Mesothelial cell of epicardium (in vitro differentiated cells): ENCODE results near the gene GPR39. TPM values are rescaled to one million over a fixed set of nuclear protein-coding genes. Genes with fewer than 3 reads are reported as not detected.

Experiments
- DNase-seq, 2 experiments: peaks; one replicate each; pipeline ENCODE4 v3.0.0; 2021; ENCODE audit warnings: low spot score in 2 of 2; ENCODE audit not compliant: unreplicated experiment in 2 of 2
- H3K27ac Mint-ChIP-seq: 2 replicates; pipeline ENCODE4 v1.8.0; 2021; ENCODE audit warnings: mixed read lengths
- H3K27me3 Mint-ChIP-seq: 2 replicates; pipeline ENCODE4 v1.8.0; 2021; ENCODE audit warnings: low read depth, mixed read lengths
- H3K36me3 Mint-ChIP-seq: 2 replicates; pipeline ENCODE4 v1.8.0; 2021; ENCODE audit warnings: mixed read lengths
- H3K4me1 Mint-ChIP-seq: 2 replicates; pipeline ENCODE4 v1.8.0; 2021; ENCODE audit warnings: mixed read lengths
- H3K4me3 Mint-ChIP-seq: 2 replicates; pipeline ENCODE4 v1.8.0; 2021; ENCODE audit warnings: mild to moderate bottlenecking, moderate library complexity, mixed read lengths
- H3K9me3 Mint-ChIP-seq: 2 replicates; pipeline ENCODE4 v1.8.0; 2021; ENCODE audit warnings: mixed read lengths
- total RNA-seq: library from RNA; stranded (reverse); gene quantifications from 3 replicates; pipeline ENCODE4 v1.2.1, GENCODE V29; 2021
- TF ChIP-seq, protein P1 (sequence below): fragments of 200-600 bp; sonication (generic); IDR thresholded peaks from one replicate; pipeline ENCODE4 v1.5.0; 2021; ENCODE audit warnings: antibody characterized with exemption; ENCODE audit not compliant: unreplicated experiment

The GPR39 gene
- total RNA-seq, 1 donor from 2014 or later, result 0.31 TPM

DNA sequence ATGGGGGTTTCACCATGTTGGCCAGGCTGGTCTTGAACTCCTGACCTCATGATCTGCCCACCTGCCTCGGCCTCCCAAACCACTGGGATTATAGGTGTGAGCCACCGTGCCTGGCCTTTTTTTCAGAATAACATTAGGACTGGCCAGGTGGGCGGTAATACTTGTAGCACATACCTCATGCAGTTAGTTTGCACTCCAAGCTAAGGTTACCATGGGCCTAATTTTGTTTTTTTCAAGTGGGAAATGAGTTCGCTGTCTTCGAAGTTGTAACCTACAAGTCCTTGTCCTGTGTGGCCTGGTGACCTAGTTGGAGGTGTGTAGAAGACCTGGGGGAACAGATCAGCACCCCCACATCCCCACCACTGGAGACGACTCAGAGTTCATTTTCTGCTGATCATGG lies 178.6 kb downstream of the GPR39 start:
- no peak overlapping the region for H3K27ac Mint-ChIP-seq
- peaks cover 42% of the 10 kb centered on the region for H3K27me3 Mint-ChIP-seq
- H3K4me1 Mint-ChIP-seq, result no peaks in the 10 kb centered on the region
- TF ChIP-seq, protein P1, sequence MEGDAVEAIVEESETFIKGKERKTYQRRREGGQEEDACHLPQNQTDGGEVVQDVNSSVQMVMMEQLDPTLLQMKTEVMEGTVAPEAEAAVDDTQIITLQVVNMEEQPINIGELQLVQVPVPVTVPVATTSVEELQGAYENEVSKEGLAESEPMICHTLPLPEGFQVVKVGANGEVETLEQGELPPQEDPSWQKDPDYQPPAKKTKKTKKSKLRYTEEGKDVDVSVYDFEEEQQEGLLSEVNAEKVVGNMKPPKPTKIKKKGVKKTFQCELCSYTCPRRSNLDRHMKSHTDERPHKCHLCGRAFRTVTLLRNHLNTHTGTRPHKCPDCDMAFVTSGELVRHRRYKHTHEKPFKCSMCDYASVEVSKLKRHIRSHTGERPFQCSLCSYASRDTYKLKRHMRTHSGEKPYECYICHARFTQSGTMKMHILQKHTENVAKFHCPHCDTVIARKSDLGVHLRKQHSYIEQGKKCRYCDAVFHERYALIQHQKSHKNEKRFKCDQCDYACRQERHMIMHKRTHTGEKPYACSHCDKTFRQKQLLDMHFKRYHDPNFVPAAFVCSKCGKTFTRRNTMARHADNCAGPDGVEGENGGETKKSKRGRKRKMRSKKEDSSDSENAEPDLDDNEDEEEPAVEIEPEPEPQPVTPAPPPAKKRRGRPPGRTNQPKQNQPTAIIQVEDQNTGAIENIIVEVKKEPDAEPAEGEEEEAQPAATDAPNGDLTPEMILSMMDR, result no peak
- DNase-seq, result no peak
- H3K9me3 Mint-ChIP-seq, result no peaks in the 10 kb centered on the region
- H3K4me3 Mint-ChIP-seq, result no peak overlapping the region
- H3K36me3 Mint-ChIP-seq, result no peaks in the 10 kb centered on the region

DNA sequence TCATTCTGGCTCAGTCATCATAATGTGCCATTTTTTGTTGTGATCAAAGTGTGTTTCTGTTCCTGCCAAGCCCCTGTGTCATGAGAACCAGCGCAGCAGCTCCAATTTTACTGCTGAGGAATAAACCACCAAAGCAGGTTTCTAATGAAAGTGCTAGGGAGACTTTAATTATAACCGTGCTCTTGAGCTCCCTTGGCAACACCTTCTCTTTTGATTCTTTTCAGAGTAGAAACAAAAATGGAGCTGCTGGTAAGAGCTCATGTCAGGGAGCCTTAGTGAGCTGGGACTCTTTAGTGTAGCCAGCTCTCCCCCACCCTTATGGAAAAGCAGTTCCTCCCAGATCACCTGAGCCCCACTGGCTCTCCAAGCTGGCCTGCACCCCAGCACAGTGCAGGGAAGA lies 179.1 kb downstream of the GPR39 start:
- no peak overlapping the region for H3K4me3 Mint-ChIP-seq
- TF ChIP-seq, protein P1, result no peak
- no peaks in the 10 kb centered on the region for H3K36me3 Mint-ChIP-seq
- peaks cover 45% of the 10 kb centered on the region for H3K27me3 Mint-ChIP-seq
- H3K9me3 Mint-ChIP-seq, result no peaks in the 10 kb centered on the region
- H3K4me1 Mint-ChIP-seq, result no peaks in the 10 kb centered on the region
- no peak overlapping the region for H3K27ac Mint-ChIP-seq
- DNase-seq, result no peak

DNA sequence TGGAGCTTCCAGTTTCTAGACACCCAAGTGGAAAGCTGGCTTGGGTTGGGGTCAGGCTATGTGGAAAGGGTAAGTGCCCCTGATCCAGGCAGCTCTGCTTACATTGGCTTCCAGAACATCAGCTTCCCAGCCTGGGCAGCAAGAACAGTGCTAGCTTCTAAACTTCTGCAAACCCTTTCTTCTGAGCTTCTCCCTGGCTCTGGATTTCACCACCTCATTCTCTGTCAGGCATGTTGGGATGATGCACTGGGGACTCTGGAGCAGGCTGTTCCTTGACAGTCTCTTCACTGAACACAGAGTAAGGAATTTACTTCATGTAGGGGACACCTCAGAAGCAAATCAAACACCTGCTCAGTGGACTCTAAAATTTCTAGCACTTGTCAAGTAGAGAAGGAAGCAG lies 180.6 kb downstream of the GPR39 start:
- DNase-seq, result no peak

DNA sequence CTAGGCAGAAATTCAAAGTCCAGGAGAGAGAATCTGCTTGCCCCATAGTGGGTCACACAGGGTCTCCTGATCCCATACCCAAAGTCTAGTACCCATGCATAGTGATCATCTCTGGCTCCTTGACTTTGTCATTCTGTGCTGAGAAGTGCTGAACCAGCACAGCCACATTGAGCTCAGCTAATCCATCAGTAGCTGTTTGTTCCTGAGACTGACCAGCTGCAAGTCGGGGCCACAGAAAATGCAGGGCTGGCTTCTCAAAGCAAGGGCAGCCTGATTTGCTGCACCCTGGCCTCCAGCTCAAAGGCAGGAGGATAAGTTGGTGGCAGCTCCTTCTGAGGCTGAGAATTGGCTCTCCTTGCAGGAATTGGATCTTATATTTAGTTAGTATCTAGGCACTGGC lies 181.2 kb downstream of the GPR39 start:
- H3K9me3 Mint-ChIP-seq, result no peaks in the 10 kb centered on the region
- no peaks in the 10 kb centered on the region for H3K4me1 Mint-ChIP-seq
- H3K36me3 Mint-ChIP-seq, result no peaks in the 10 kb centered on the region
- no peak overlapping the region for H3K27ac Mint-ChIP-seq
- peaks cover 57% of the 10 kb centered on the region for H3K27me3 Mint-ChIP-seq
- TF ChIP-seq, protein P1, result no peak
- no peak for DNase-seq
- H3K4me3 Mint-ChIP-seq, result no peak overlapping the region

More for the DNA sequence above, 180.6 kb downstream of the GPR39 start:
- Mint-ChIP-seq H3K4me1 (no peaks in the 10 kb centered on the region), H3K36me3 (no peaks in the 10 kb centered on the region), H3K27ac (no peak overlapping the region), H3K4me3 (no peak overlapping the region), H3K9me3 (no peaks in the 10 kb centered on the region), H3K27me3 (peaks cover 56% of the 10 kb centered on the region)
- TF ChIP-seq, protein P1, result no peak

DNA sequence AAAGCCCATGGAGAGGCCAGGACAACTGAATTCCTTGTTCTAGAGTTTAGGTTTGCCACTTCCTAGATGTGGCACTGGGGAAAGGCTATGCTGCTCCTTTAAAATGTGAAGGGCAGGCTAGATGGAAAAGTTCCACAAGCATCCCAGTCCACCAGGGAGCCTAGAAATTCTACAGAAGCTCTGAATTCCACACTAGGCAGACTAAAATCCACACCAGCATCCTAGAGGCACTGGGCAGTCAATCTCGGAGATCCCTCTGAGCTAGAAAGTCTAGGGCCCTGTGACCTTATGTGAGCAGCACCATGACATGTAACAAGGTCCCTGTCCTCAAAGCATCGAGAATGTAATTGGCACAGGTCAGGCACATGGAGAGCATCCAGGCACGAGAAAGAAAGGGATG lies 181.9 kb downstream of the GPR39 start:
- no peak overlapping the region for H3K27ac Mint-ChIP-seq
- H3K4me3 Mint-ChIP-seq, result no peak overlapping the region
- TF ChIP-seq, protein P1, result no peak
- peaks cover 59% of the 10 kb centered on the region for H3K27me3 Mint-ChIP-seq
- H3K36me3 Mint-ChIP-seq, result no peaks in the 10 kb centered on the region
- no peaks in the 10 kb centered on the region for H3K4me1 Mint-ChIP-seq
- H3K9me3 Mint-ChIP-seq, result no peaks in the 10 kb centered on the region
- DNase-seq, result no peak

DNA sequence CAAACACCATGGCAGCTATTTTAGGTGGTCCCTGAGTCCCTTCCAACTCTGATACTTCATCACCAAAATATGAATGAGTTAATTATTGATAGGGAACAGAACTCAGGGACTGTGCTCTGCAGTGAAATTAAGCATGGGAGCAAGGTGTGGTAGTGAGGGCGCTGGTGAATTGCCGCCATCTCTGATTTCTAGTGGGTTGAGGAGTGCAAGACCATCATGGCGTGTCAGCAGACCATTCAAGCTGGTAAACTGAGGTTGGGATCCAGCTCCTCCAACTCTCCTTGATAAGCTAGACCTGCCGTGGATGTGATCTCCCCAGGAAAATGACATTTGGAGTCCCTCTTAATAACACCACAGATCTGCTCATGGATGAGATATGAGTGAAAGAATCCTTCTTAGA lies 183.0 kb downstream of the GPR39 start:
- H3K27me3 Mint-ChIP-seq, result peaks cover 51% of the 10 kb centered on the region
- TF ChIP-seq, protein P1, result no peak
- no peaks in the 10 kb centered on the region for H3K36me3 Mint-ChIP-seq
- DNase-seq, result no peak
- no peak overlapping the region for H3K27ac Mint-ChIP-seq
- no peaks in the 10 kb centered on the region for H3K4me1 Mint-ChIP-seq
- H3K4me3 Mint-ChIP-seq, result no peak overlapping the region
- H3K9me3 Mint-ChIP-seq, result no peaks in the 10 kb centered on the region
